NCI-H146 treated with DMSO at 0.1 percent for 48 hours (cell line): ENCODE data around the gene MRPL47.
"Not testable (repeated sequence)": the region's sequence is repeated elsewhere in the genome, so short reads cannot be mapped to it uniquely, and the experiment has no call there.

Experiments
- DNase-seq: peaks from one replicate; lab custom pipeline; 2025; ENCODE audit not compliant: unreplicated experiment; lab: John Stamatoyannopoulos, UW

Gene MRPL47

GRCh38 chr3:179604321-179605078, at the start of gene MRPL47, which contains the start of gene NDUFB5:
MRPL47 (minus strand) TSS chr3:179604638; CDS start chr3:179604624, 14 bp downstream.
NDUFB5 (plus strand) TSS chr3:179604794; CDS start chr3:179604816, 22 bp downstream.
- peak; percentile 98 for DNase-seq

GRCh38 chr3:179653096-179653797, 48.8 kb upstream of the MRPL47 start:
- peak; percentile 78 for DNase-seq

- DNase-seq, result peak; percentile 75
Observed at GRCh38 chr3:179652447-179653095, 48.1 kb upstream of the MRPL47 start, which contains the start of gene USP13. USP13 (plus strand) TSS chr3:179653040; CDS start chr3:179653226, 186 bp downstream.

GRCh38 chr3:179651687-179652446, 47.4 kb upstream of the MRPL47 start:
- no peak for DNase-seq

- no peak for DNase-seq
Observed at GRCh38 chr3:179646177-179646576, 41.7 kb upstream of the MRPL47 start.

- DNase-seq, result not testable (repeated sequence)
Observed at GRCh38 chr3:179643837-179644236, 39.4 kb upstream of the MRPL47 start.

- DNase-seq, result no peak
Observed at GRCh38 chr3:179642871-179643270, 38.4 kb upstream of the MRPL47 start.

- DNase-seq, result no peak
Observed at GRCh38 chr3:179640469-179640868, 36.0 kb upstream of the MRPL47 start.

- DNase-seq, result no peak
Observed at GRCh38 chr3:179630753-179631451, 26.5 kb upstream of the MRPL47 start.

- no peak for DNase-seq
Observed at GRCh38 chr3:179624451-179624850, 20.0 kb upstream of the MRPL47 start.

- DNase-seq, result no peak
Observed at GRCh38 chr3:179622023-179622422, 17.6 kb upstream of the MRPL47 start.

GRCh38 chr3:179615458-179616173, 11.2 kb upstream of the MRPL47 start:
- no peak for DNase-seq

- DNase-seq, result no peak
Observed at GRCh38 chr3:179613807-179614206, 9.4 kb upstream of the MRPL47 start.

- DNase-seq, result no peak
Observed at GRCh38 chr3:179610066-179610465, 5.6 kb upstream of the MRPL47 start.

- no peak for DNase-seq
Observed at GRCh38 chr3:179608931-179609720, 4.7 kb upstream of the MRPL47 start.

- no peak for DNase-seq
Observed at GRCh38 chr3:179606534-179607085, 2.2 kb upstream of the MRPL47 start.

GRCh38 chr3:179603831-179604230, 607 bp downstream of the MRPL47 start:
- DNase-seq, result no peak

GRCh38 chr3:179603321-179603720, 1.1 kb downstream of the MRPL47 start:
- no peak for DNase-seq

- no peak for DNase-seq
Observed at GRCh38 chr3:179599531-179599930, 4.9 kb downstream of the MRPL47 start.
